Right lung (tissue), 5 donors: ENCODE results near the gene TMED8. TPM values are rescaled to one million over a fixed set of nuclear protein-coding genes. Genes with fewer than 3 reads are reported as not detected.
"Not testable (repeated sequence)": the region's sequence is repeated elsewhere in the genome, so short reads cannot be mapped to it uniquely, and the experiment has no call there.

Experiments used
- DNase-seq, 2 donors: peaks; one replicate each; pipeline ENCODE4 v3.0.0-alpha.2; 2013
- polyA plus RNA-seq, 5 donors: library from polyadenylated mRNA; unstranded; fragments of 120-200 nt; gene quantifications; one replicate each; pipeline versions ENCODE4 v1.2.1 to v1.2.3, GENCODE V29; 2013; ENCODE audit warnings: inconsistent platforms in 1 of 5, low replicate concordance in 1 of 5; ENCODE audit not compliant: insufficient read length in 5 of 5, insufficient read depth in 1 of 5

TMED8 gene
- polyA plus RNA-seq, 5 donors: 13.4 to 19.9 (median 16.3) TPM

GRCh38 chr14:77324289-77324688, 52.6 kb downstream of the TMED8 start:
- no peak for DNase-seq

- no peak for DNase-seq
Measured at GRCh38 chr14:77323571-77323970, 53.3 kb downstream of the TMED8 start.

- no peak for DNase-seq
Measured at GRCh38 chr14:77322951-77323350, 53.9 kb downstream of the TMED8 start.

GRCh38 chr14:77322250-77322902, 54.5 kb downstream of the TMED8 start:
- no peak for DNase-seq

- peak; percentile 88 for DNase-seq
Measured at GRCh38 chr14:77320238-77320935, 56.5 kb downstream of the TMED8 start, which contains the start of gene POMT2. POMT2 (minus strand) TSS chr14:77320883; CDS start chr14:77320681, 202 bp downstream.

- no peak for DNase-seq
Measured at GRCh38 chr14:77319422-77319821, 57.5 kb downstream of the TMED8 start.

- DNase-seq: not testable (repeated sequence)
Measured at GRCh38 chr14:77318756-77319155, 58.1 kb downstream of the TMED8 start.

- DNase-seq: no peak
Measured at GRCh38 chr14:77318006-77318553, 58.8 kb downstream of the TMED8 start.

GRCh38 chr14:77316872-77317301, 60.0 kb downstream of the TMED8 start:
- no peak for DNase-seq

- DNase-seq: no peak
Measured at GRCh38 chr14:77316195-77316505, 60.7 kb downstream of the TMED8 start.

GRCh38 chr14:77314539-77315457, 62.1 kb downstream of the TMED8 start:
- no peak for DNase-seq

GRCh38 chr14:77314043-77314442, 62.9 kb downstream of the TMED8 start:
- DNase-seq: no peak

GRCh38 chr14:77313371-77313770, 63.5 kb downstream of the TMED8 start:
- no peak for DNase-seq

- no peak for DNase-seq
Measured at GRCh38 chr14:77311217-77311616, 65.7 kb downstream of the TMED8 start.

GRCh38 chr14:77310026-77310425, 66.9 kb downstream of the TMED8 start:
- DNase-seq: no peak

- DNase-seq: no peak
Measured at GRCh38 chr14:77309131-77309530, 67.8 kb downstream of the TMED8 start.

- no peak for DNase-seq
Measured at GRCh38 chr14:77306851-77307496, 69.9 kb downstream of the TMED8 start.

- DNase-seq: no peak
Measured at GRCh38 chr14:77306416-77306815, 70.5 kb downstream of the TMED8 start.

GRCh38 chr14:77305696-77306095, 71.2 kb downstream of the TMED8 start:
- DNase-seq: no peak

GRCh38 chr14:77303417-77304156, 73.3 kb downstream of the TMED8 start:
- DNase-seq: no peak

GRCh38 chr14:77302926-77303325, 74.0 kb downstream of the TMED8 start:
- DNase-seq: no peak
